HG02571 (cell line): ENCODE data around the gene ZNF774.
"Not testable (repeated sequence)": the region's sequence is repeated elsewhere in the genome, so short reads cannot be mapped to it uniquely, and the experiment has no call there.

Source experiments
- ATAC-seq: cut with Tn5 transposase; IDR thresholded peaks from one replicate; pipeline ENCODE4 v1.9.1; 2021; ENCODE audit warnings: mild to moderate bottlenecking, moderate library complexity; ENCODE audit not compliant: unreplicated experiment

ZNF774 gene

DNA sequence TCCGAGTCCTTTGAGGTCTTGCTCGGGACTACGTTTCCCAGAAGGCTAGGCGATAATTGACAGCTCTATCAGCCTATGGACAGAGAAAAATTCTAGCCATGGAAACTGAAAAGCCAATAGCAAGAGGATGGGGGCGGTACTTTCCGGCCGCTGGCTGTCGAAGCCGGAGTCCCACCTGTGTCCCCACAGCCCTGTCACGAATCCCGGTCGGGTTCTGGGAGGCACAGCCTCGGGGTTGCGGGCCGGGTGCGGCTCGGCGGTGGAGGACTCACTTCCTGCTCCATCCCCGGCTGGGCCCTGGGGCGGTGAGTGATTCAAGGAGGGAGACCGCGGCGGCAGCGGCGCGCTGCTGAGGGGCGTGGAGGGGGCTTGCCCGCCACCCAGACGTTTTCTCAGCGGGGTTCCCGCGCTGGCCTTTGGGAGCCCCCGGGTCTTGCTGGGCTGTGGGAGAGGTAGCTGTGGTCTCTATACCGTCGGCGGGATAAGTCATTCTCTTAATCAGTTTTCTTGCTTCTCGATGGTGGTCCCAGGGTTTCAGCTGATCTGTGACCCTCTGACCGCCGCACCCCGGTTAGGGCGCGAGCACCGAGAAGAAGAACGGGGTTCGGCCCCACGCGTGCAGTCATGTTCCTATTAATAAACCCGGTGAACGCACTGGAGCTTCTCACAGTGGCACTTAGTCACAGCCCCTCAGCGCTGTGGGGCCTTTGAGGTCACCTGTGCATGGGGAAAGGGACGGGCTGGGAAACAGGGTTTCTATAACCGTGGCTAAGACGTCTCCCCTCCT is at the start of gene ZNF774:
TSS of gene ZNF774 (plus strand) at position 178 of the 787 bp plus-strand sequence. CDS start 2,377 bp downstream, outside the sequence.
- peak; percentile 98 for ATAC-seq

DNA sequence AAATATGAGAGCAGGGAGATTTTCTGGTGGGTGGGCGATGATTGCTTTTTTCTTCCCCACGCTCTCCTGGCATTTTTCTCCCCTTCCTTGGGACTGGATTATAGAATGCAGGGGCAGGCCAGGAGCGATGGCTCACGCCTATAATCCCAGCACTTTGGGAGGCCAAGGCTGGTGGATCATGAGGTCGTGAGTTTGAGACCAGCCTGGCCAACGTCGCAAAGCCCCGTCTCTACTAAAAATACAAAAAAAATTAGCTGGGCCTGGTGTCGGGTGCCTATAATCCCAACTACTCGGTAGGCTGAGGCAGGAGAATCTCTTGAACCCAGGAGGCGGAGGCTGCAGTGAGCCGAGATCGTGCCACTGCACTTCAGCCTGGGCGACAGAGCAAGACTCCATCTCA is 46.7 kb upstream of the ZNF774 start:
- not testable (repeated sequence) for ATAC-seq

DNA sequence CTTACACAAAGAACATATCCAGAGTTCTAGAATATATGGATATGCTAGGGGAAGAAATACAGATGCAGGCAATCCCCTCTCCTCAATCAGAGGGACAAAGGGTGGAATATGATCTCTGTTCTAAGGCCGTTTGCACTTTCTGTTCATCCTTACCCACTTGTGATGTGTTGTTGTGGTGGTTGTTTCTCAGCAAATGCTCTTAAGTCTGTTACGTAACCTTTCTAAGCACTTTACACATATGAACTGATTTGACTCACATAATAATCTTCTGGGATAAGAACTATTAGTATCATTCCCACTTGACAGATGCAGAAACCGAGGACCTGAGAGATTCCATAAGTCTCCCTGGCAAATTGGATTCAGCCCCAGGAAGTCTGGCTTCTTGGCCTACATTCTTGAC is 46.2 kb upstream of the ZNF774 start:
- ATAC-seq, result no peak

DNA sequence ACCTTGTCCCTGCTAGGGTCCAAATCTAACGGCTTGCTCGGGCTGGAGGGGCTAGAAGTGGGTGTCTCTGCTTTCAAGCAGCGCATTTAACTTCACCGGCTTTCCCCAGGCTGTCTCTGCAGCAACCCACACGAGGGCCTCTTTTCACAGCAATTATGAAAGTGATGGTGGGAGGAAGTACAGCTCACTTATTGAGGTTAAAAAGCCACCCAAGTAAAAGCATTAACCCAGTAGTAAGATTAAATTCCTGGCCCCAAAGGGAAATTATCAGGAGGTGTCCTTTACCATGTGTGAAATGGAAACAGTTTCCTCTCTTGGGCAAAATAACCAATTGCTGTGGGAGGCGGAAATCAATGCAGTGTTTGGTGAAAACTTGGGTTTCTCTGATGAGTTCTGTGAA is 45.5 kb upstream of the ZNF774 start:
- peak; percentile 72 for ATAC-seq

DNA sequence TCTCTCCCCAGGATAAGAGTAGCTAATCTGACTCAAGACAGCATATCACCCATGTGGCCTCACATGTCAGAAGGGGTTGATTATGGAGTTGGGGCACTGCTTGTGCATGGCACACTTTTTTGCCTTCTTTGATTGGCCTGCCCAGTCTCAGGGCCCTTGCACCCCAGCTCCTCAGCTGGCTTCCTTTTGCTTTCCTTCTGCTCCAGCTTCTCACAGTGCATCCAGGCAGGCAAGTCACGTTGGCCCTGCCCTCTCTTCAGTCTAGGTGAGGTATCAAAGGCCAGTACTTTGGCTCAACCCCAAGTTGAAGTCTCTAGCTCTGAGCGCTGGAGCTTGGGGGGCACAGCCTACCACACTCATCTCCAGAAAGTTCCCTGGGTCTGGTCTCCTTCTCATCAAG is 44.4 kb upstream of the ZNF774 start:
- no peak for ATAC-seq

DNA sequence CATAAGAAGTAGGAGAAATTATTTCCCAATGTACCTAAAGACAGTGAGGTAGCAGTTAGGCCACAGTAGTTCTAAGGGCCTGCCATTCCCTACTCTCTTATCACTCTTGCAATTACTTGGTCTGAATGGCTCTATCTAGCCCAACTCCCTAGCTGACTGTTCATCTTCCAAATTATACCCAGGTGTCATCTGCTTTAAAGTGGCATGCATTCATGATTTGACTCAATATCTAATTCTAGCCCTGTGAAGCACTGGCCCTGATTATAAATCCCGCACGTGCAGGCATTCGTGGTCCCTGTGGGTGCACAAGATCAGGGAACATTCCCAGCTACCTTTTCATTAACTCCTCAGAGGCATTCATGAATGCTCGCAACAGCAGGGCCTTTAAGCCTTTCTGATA is 43.1 kb upstream of the ZNF774 start:
- no peak for ATAC-seq

DNA sequence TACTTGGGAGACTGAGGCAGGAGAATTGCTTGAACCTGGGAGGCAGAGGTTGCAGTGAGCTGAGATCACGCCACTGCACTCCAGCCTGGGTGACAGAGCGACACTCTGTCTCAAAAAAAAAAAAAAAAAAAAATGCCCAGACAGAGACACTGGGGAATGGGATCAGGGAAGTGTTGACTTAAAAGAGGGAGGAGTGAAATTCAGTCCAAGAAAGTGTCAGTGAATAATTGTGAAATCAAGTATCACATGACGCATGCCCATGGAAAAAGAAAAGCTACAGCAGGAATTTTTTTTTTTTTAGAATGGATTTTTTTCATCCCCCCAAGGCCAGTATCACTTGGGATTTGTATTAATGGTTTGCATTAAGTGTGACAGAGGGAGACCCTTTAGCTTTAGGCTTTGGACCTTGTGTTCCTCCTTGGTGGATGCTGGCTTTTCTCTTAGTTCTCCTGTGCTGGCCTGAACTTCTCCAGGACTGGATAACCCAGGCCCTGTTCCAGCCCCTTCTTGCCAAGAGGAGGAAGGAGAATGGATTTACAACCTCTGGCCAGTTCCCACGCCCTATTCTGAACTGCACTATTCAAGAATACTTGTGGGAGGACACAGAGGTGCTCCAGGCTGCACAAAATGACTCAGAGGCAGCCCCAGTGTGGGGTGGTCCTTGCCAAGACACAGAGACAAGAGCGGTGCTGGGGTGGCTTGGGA is 36.7 kb upstream of the ZNF774 start:
- ATAC-seq, result no peak

DNA sequence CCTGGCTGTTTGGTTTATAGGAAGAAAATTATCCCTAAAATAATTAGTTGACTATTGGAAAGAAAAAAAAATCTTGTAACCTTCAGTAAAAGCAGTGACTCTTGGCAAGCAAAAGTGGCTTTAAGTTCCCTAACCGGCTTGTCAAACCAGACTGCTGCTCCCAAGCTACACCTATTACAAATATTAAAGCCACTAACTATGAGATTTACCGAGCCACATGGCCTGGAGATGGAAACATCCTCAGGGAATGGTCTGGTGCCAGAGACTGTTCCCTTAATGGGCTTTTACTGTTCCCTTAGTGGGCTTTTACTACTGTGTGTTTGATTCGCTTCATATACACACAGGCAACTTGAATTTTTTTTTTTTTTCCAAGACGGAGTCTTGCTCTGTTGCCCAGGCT is 35.9 kb upstream of the ZNF774 start:
- no peak for ATAC-seq

DNA sequence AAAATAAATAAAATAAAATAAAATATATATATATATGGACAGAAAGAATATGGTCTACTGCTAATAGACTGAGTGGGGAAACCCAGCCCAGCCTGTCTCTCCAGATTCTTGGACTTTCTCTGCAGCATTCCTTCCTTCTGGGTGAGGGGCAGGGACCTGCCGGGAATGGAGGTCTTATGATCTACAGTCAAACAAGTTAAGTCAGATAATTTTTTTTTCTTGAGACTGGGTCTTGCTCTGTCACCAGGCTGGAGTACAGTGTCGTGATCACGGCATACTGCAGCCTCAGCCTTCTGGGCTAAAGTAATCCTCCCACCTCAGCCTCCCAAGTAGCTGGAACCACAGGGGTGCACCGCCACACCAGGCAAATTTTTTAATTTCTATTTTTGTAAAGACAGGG is 33.5 kb upstream of the ZNF774 start:
- no peak for ATAC-seq

DNA sequence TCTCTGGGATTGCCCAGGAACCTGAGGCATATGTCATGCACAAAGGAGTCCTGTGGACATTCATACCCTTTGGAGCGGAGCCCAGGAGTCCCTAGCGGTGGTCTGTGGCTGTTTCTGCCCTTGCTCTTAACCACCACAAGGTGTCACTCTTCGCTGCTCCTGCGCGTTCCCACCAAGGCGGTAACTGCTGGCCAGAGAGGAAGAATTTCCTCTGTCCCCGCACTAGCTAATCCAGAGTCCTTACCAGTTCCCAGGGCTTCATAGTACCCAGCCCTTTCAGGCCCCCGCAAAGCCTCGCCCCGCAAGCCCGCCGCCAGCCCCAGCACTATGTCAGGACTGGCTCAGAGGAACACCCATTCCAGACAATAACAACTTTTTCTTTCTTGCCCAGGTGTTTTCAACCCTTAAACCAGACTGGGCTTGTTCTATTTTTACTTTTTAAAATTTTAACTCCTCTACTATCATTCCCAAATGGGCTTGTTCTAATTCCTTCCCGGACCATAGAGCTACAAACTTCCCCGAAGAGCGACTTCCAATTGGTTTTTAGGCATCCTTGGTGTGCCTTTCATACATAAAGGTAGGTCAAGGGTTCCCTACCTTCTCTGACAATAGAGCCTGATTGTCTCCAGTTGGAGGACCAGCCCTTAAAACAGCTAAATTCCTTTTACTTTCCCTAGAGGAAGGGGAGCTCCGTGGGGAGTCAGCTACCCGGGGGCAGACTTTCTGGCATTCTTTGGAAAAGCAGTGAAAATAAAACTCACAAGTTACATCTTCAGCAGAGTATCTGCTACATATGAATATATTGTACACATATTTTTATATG is 31.8 kb upstream of the ZNF774 start:
- peak; percentile 61 for ATAC-seq

DNA sequence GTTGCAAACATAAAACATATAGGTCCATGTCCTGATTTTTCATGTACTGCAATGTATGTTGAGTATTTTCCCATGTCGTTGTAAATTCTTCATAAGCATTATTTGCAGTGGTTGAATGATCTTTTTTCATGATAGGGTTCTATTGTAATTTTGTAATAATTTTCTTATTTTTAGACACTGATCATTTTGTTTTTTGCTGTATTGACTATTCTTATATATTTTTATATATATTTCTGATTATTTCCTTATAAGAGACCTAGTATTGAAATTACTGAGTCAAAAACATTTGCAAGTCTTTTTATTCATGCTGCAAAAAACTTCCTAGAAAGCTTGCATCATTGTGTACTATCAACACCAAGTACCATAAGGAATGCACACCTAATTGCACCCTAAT is 31.2 kb upstream of the ZNF774 start:
- ATAC-seq, result no peak

DNA sequence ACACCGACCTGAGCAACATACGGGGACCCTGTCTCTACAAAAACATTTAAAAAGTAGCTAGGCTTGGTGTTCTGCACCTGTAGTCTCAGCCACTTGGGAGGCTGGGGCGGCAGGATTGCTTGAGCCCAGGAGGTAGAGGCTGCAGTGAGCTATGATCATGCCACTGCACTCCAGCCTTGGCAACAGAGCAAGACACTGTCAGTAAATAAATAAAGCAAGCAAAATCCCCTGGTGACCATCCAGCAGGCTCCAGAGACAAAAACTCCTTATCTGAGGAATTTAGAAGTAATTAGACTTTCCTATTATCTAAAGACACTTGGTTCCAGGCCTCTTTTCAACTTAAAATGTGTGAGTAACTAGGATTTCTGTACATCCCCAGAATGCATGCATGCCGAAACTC is 29.5 kb upstream of the ZNF774 start:
- no peak for ATAC-seq

DNA sequence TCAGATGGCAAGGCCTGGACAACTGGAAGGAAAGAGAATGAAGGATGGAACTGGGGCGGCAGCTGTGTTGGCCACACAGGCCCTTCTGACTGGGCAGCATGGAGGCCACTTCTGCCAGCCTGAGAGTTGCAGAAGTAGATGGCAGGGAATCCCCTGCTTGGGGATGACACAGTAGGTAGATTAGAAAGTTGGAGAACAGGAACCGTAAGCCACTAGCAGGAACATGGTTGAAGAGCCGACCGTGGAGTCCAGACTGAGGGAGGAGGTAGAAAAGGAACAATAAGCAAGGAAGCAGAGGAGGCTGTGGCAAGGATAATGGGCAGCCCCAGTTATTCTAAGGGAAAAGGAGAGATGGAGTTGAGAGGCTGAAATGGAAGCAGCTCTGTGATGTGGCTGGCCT is 26.4 kb upstream of the ZNF774 start:
- no peak for ATAC-seq

DNA sequence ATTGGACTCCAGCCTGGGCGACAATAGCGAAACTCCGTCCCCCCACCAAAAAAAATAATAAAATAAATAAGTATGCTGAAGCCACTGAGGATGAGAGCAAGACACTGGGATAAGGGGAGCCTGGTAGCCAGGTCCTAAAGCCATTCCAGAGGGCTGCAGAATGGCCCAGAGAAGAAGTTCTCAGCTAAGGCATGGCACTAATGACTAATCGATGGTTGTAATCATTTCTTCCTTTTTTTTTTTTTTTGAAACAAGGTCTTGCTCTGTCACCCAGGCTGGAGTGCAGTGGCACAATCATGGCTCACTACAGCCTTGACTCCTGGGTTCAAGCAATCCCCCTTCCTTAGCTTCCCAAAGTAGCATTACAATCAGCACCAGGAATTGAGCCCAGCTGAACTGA is 25.6 kb upstream of the ZNF774 start:
- no peak for ATAC-seq

DNA sequence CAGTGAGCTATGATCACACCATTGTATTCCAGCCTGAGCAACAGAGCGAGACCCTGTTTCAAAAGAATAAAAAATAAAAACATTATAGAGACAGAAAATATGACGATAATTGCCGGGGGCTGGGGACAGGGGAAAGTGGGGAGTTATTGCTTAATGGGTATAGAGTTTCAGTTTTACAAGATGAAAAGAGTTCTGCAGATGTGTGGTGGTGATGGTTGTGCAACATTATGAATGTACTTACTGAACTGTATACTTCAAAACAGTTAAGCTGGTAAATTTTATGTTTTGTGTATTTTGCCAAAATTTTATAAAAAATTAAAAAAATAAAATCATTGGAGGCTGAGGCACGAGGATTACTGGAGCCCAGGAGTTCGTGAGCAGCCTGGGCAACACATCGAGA is 24.8 kb upstream of the ZNF774 start:
- ATAC-seq, result no peak

DNA sequence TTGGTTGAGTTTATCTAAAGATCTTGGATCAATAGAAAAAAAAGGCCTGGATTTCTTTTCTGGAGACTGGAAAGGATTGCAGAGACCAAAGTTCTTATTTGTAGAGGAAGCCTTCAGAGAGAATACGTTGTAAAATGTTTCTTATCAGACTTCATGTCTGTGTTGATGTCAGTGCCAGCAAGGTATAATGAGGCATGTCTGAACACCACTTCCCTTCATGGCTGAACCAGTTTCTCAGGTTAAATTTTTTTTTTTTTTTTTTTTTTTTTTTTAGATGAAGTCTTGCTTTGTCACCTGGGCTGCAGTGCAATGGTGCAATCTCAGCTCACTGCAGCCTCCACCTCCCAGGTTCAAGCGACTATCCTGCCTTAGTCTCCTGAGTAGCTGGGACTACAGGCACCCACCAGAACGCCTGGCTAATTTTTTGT is 17.8 kb upstream of the ZNF774 start:
- ATAC-seq, result no peak

DNA sequence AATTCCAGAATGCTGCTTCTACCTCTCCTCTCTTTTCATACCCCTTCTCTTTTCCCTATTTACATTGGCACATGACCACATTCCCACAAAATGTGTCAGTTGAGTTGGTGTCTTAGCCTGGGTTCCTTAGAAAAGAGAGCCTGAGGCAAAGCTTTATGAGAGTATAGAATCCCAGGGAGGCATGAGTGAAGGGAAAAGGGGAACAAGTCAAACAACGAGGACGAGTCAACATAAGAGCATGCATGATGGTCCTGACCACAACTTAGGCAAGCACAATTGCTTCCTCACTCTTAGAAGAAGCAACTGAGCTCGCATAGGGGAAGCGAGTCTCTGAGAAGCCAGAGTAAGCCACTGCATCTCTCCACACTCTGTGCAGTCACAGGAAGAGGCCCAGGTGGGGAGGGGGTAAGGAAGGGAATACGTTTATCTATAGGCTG is 15.4 kb upstream of the ZNF774 start:
- no peak for ATAC-seq

DNA sequence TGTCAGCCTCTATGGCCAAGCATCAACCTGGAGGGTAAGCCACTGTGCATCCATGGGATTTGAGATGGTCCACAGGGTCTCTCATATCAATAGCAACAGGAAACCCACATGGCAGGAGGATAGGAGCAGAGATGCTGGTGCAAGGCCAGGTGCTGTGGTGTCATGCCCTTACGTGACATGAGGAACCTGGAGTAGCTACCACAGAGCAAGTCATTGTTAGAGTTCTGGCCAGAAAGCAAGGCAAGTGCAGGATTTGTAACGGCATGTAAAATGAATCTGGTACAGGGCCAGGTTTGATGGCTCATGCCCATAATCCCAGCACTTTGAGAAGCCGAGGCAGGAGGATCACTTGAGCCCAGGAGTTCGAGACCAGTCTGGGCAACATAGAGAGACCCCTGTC is 14.8 kb upstream of the ZNF774 start:
- ATAC-seq, result no peak

DNA sequence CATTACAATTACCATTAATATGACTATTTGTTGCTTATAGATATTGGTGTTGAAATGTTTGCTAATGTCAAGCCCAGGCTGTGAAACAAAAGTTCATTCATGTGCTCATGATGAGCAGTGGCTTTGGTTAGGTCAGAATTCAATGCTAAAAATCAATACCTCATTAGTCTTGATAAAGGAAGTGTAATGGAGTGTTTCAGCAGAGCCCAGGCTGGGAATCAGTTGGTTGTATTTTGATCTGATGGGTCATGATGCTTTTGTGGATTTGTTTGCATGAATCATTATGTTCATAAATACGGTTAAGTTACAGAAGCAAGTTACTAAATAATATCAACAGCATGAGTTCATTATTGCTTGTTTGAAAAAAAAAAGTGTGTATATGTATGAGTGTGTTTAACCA is 13.6 kb upstream of the ZNF774 start:
- no peak for ATAC-seq

DNA sequence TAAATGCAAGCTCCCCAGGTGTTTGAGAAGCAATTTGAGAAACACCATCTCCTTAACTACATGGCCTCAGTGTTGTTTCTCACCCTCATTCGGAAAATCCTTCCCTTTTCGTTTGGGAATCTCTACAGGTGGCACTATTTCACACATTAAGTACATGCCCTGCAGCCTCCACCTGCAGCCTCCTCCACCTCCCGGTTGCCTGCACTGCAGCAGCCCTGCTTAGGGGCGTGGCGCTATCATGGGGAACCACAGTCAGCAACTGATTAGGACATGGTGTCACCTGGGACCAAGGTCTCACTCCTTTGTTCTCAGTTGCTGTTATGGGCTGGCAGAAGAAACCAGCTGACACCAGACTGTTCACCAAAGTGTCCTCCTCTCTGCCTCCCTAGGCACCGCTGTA is 11.7 kb upstream of the ZNF774 start:
- ATAC-seq, result no peak

DNA sequence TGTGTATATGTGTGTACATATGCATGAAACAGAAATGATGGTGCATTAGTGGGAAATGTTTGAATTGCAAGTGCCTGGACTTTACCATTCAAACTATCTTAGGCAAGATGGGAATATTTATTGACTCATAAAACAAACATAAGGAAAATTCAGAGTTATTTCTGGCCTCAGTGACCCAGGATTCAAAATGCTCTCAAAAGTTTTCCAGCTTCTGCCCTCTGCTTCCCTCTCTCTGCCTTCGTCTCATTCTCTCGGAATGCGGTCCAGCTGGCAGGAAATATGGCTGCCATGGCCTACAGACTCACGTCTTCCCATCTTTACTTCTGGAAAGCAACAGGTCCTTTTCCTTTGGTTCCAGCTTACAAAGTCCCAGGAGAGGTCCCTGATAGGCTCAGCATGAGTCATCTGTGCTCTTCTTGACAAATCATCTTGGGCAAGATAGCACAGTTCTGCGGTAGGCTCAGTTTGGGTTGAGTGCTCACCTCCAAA is 8.7 kb upstream of the ZNF774 start:
- ATAC-seq, result no peak
